HL-60/S4 (cell line): ENCODE results near the gene S100A13.

Experiments
- in situ Hi-C: fragments of 300-500 bp; cut with MboI; formaldehyde crosslinking; loops from 2 replicates; pipeline ENCODE4 v1.14.3; 2022; ENCODE audit warnings: low sequenced_read_pairs

S100A13 gene

GRCh38 chr1:153577138-153577537 lies 50.2 kb downstream of the S100A13 start:
- in situ Hi-C loops: loop anchor here (10.0 kb wide), 1 partner anchor 48 kb away; the partner anchor contains the start of genes S100A1 and S100A13

- in situ Hi-C loops: loop anchor here (10.0 kb wide), 1 partner anchor 49 kb away; the partner anchor contains the start of genes S100A1 and S100A13
Measured at GRCh38 chr1:153575497-153575896, 51.8 kb downstream of the S100A13 start.

- in situ Hi-C loops: loop anchor here (10.0 kb wide), 1 partner anchor 50 kb away; the partner anchor contains the start of genes S100A1 and S100A13
Measured at GRCh38 chr1:153575081-153575491, 52.2 kb downstream of the S100A13 start.

GRCh38 chr1:153573351-153573750 lies 54.0 kb downstream of the S100A13 start:
- in situ Hi-C loops: loop anchor here (10.0 kb wide), 1 partner anchor 51 kb away; the partner anchor contains the start of genes S100A1 and S100A13

GRCh38 chr1:153572569-153573015 lies 54.7 kb downstream of the S100A13 start:
- in situ Hi-C loops: loop anchor here (10.0 kb wide), 1 partner anchor 52 kb away; the partner anchor contains the start of genes S100A1 and S100A13

- in situ Hi-C loops: loop anchor here (10.0 kb wide), 1 partner anchor 53 kb away; the partner anchor contains the start of genes S100A1 and S100A13
Measured at GRCh38 chr1:153571706-153572105, 55.6 kb downstream of the S100A13 start.

- in situ Hi-C loops: loop anchor here (10.0 kb wide), 1 partner anchor 54 kb away; the partner anchor contains the start of genes S100A1 and S100A13
Measured at GRCh38 chr1:153570874-153571273, 56.4 kb downstream of the S100A13 start.

GRCh38 chr1:153569465-153569864 lies 57.8 kb downstream of the S100A13 start:
- in situ Hi-C loops: loop anchor here (5.0 to 10.0 kb wide), 2 partner anchors 37 to 55 kb away; no protein-coding TSS in a partner anchor
